Calu3 (cell line): ENCODE results near the gene CFAP65. TPM values are rescaled to one million over a fixed set of nuclear protein-coding genes. Genes with fewer than 3 reads are reported as not detected.
A peak's percentile ranks its signal among the peaks of the same experiment; 100 is the strongest.

ENCODE experiments used
- BruUV-seq: library from RNA; stranded (reverse); fragments of 400-500 nt; replicated peaks from 2 replicates; lab custom pipeline; 2021; lab: Mats Ljungman, UMichigan
- CTCF ChIA-PET: fragments of 300-600 bp; sonication (Branson Sonifier 250); formaldehyde crosslinking; loops from one replicate; lab custom pipeline; 2022; ENCODE audit warnings: antibody characterized with exemption; lab: Charles Lee
- DNase-seq: peaks from one replicate; pipeline ENCODE4 v3.0.0; 2022
- H3K27ac Mint-ChIP-seq: one replicate; pipeline ENCODE4 v1.8.0; 2022; ENCODE audit warnings: mixed read lengths; ENCODE audit not compliant: unreplicated experiment
- H3K27me3 Mint-ChIP-seq: one replicate; pipeline ENCODE4 v1.8.0; 2022; ENCODE audit warnings: mixed read lengths; ENCODE audit not compliant: unreplicated experiment
- H3K36me3 Mint-ChIP-seq: one replicate; pipeline ENCODE4 v1.8.0; 2022; ENCODE audit warnings: mild to moderate bottlenecking, moderate library complexity, mixed read lengths; ENCODE audit not compliant: insufficient read depth, unreplicated experiment
- H3K4me1 Mint-ChIP-seq: one replicate; pipeline ENCODE4 v1.8.0; 2022; ENCODE audit warnings: mild to moderate bottlenecking, low read depth, mixed read lengths; ENCODE audit not compliant: unreplicated experiment
- H3K4me3 Mint-ChIP-seq: one replicate; pipeline ENCODE4 v1.8.0; 2022; ENCODE audit warnings: mild to moderate bottlenecking, low read depth, moderate library complexity, mixed read lengths; ENCODE audit not compliant: unreplicated experiment
- H3K9me3 Mint-ChIP-seq: one replicate; pipeline ENCODE4 v1.8.0; 2022; ENCODE audit warnings: low read depth, mixed read lengths; ENCODE audit not compliant: unreplicated experiment
- intact Hi-C: fragments of 100-400 bp; cut with micrococcal nuclease; formaldehyde crosslinking; loops from one replicate; pipeline ENCODE4 v1.10.0; 2022; ENCODE audit not compliant: unreplicated experiment
- total RNA-seq: library from RNA; stranded (reverse); gene quantifications from 2 replicates; pipeline ENCODE4 v1.2.3, GENCODE V29; 2022
- TF ChIP-seq, protein P1 (sequence below): fragments of 200-600 bp; IDR thresholded peaks from one replicate; pipeline ENCODE4 v1.8.0; 2022; ENCODE audit warnings: antibody characterized with exemption; ENCODE audit not compliant: unreplicated experiment

The CFAP65 gene
- total RNA-seq, 1 experiment from 2014 or later, result 0.68 TPM

DNA sequence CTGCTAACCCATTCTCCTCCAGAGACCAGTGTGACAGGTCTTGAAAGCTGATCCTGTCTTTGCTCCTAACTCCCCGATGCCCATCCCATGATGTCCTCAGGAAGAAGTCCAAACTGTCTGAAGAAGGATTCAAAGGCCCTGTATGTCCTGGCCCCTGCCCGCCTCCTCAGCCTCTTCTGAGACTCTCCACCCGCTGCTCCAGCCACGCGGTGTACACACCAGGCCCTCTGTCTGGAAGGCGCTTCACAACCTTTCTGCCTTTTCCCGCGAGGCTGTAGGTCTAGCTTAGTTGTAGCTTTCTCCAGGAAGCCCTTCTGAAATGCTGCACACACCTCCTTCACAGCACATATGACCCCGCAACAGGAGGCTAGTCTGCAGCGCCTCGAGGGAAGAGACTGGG lies 24.6 kb downstream of the CFAP65 start:
- H3K4me1 Mint-ChIP-seq, result no peaks in the 10 kb centered on the region
- H3K36me3 Mint-ChIP-seq, result no peaks in the 10 kb centered on the region
- TF ChIP-seq, protein P1, sequence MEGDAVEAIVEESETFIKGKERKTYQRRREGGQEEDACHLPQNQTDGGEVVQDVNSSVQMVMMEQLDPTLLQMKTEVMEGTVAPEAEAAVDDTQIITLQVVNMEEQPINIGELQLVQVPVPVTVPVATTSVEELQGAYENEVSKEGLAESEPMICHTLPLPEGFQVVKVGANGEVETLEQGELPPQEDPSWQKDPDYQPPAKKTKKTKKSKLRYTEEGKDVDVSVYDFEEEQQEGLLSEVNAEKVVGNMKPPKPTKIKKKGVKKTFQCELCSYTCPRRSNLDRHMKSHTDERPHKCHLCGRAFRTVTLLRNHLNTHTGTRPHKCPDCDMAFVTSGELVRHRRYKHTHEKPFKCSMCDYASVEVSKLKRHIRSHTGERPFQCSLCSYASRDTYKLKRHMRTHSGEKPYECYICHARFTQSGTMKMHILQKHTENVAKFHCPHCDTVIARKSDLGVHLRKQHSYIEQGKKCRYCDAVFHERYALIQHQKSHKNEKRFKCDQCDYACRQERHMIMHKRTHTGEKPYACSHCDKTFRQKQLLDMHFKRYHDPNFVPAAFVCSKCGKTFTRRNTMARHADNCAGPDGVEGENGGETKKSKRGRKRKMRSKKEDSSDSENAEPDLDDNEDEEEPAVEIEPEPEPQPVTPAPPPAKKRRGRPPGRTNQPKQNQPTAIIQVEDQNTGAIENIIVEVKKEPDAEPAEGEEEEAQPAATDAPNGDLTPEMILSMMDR, result no peak
- no peak for DNase-seq
- H3K4me3 Mint-ChIP-seq, result no peak overlapping the region
- no TSS peak for BruUV-seq
- H3K9me3 Mint-ChIP-seq, result no peaks in the 10 kb centered on the region
- intact Hi-C loops, result no loop called here
- CTCF ChIA-PET, result interaction anchor here (1.5 kb wide), 1 partner anchor 13 kb away, joined by 4 read pairs; no protein-coding TSS in a partner anchor
- H3K27ac Mint-ChIP-seq, result no peak overlapping the region
- H3K27me3 Mint-ChIP-seq, result peaks cover 63% of the 10 kb centered on the region

DNA sequence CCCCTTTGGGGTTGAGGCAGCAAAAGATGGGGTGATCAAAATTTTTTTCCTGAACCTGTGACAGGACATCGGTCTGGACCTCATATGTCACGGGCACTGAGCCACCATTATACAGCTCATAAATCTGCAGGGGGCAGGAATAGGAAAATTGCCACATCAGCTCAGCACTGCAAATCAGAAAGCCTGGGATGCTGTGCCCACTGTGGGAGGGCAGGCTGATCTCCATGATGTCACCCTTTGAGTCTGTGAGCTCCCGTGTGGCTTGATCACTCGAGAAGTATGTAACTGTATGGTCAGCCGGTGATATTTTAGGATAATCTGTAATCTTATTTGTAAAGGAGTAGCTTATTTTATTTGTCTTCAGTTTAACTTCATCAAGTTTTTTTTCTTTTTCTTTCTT lies 30.4 kb downstream of the CFAP65 start:
- H3K9me3 Mint-ChIP-seq, result no peaks in the 10 kb centered on the region
- DNase-seq, result no peak
- H3K27me3 Mint-ChIP-seq, result peaks cover 40% of the 10 kb centered on the region
- no peak overlapping the region for H3K4me3 Mint-ChIP-seq
- H3K36me3 Mint-ChIP-seq, result no peaks in the 10 kb centered on the region
- TF ChIP-seq, protein P1, result no peak
- BruUV-seq, result no TSS peak
- CTCF ChIA-PET, result interaction anchor here (0.6 to 1.6 kb wide), 4 partner anchors 9 to 159 kb away, joined by 4 to 10 read pairs (median 6); partner anchors contain the start of gene SLC23A3
- H3K4me1 Mint-ChIP-seq, result no peaks in the 10 kb centered on the region
- no peak overlapping the region for H3K27ac Mint-ChIP-seq
- intact Hi-C loops, result loop anchor here (1.0 to 5.0 kb wide), 2 partner anchors 111 to 144 kb away; no protein-coding TSS in a partner anchor

DNA sequence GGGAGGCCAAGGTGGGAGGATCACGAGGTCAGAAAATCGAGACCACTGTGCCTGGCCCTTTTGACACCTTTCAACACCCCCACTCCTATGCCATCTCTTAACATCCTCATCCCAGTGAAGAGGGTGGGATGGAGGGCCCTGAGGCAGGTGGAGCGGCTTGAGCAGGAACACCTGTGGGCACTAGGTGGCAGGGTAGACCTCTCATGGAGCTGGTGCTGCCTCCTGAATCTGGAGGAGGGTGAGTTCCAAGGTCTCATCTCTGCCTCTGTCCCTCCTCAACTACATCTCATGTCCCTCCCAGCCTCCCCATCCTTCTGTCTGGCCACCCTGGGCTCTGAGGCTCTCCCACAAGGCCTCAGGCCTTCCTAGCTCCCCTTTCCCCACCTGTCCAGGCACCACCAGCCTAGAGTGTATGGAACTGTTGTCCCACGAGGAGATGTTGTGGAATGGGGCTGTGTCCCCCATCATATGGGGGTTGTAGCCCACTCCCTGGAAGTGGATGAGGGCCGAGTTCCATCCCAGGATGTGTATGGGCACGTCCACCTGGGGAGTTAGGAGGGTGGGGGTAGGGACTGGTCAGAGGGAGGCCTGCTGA lies 31.1 kb downstream of the CFAP65 start:
- H3K4me1 Mint-ChIP-seq, result no peaks in the 10 kb centered on the region
- no TSS peak for BruUV-seq
- intact Hi-C loops, result loop anchor here (1.0 to 5.0 kb wide), 2 partner anchors 112 to 145 kb away; no protein-coding TSS in a partner anchor
- no peak overlapping the region for H3K4me3 Mint-ChIP-seq
- H3K27ac Mint-ChIP-seq, result no peak overlapping the region
- TF ChIP-seq, protein P1, result peak; percentile 71
- no peaks in the 10 kb centered on the region for H3K9me3 Mint-ChIP-seq
- H3K27me3 Mint-ChIP-seq, result peaks cover 40% of the 10 kb centered on the region
- peak; percentile 73 for DNase-seq
- CTCF ChIA-PET, result interaction anchor here (0.6 to 1.6 kb wide), 11 partner anchors 9 to 160 kb away, joined by 3 to 14 read pairs (median 5); partner anchors contain the start of gene SLC23A3
- H3K36me3 Mint-ChIP-seq, result no peaks in the 10 kb centered on the region

DNA sequence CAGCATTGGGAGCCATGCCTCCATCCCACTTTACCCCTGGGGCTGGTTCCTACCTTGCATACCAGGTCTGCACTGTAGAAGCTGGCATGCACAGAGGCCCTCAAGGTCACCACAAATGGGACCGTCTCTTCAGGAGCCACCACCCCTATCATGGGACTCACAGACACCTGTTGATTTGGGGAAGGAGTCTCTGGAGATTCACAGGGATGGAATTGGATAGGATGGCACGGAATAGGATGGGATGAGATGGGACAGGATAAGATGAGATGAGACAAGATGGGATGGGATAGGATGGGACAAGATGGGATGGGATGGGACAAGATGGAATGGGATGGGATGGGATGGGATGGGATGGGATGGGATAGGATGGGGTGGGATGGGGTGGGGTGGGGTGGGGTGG lies 32.0 kb downstream of the CFAP65 start:
- no peak for DNase-seq
- TF ChIP-seq, protein P1, result no peak
- H3K9me3 Mint-ChIP-seq, result no peaks in the 10 kb centered on the region
- CTCF ChIA-PET, result no interaction called here
- H3K4me1 Mint-ChIP-seq, result no peaks in the 10 kb centered on the region
- no peaks in the 10 kb centered on the region for H3K36me3 Mint-ChIP-seq
- no TSS peak for BruUV-seq
- no peak overlapping the region for H3K27ac Mint-ChIP-seq
- intact Hi-C loops, result no loop called here
- H3K4me3 Mint-ChIP-seq, result no peak overlapping the region
- peaks cover 40% of the 10 kb centered on the region for H3K27me3 Mint-ChIP-seq
